H1 (cell line): Measurements from ENCODE around the gene TTC39A. TPM values are rescaled to one million over a fixed set of nuclear protein-coding genes. Genes with fewer than 3 reads are reported as not detected.

Experiments used
- CTCF ChIA-PET: fragments of 300-600 bp; sonication (Branson Sonifier 250); formaldehyde crosslinking; loops from one replicate; lab custom pipeline; 2021; ENCODE audit not compliant: partially characterized antibody; lab: Charles Lee
- POLR2A ChIA-PET: fragments of 300-600 bp; sonication (Branson Sonifier 250); formaldehyde crosslinking; loops from one replicate; lab custom pipeline; 2021; ENCODE audit warnings: inconsistent platforms; ENCODE audit not compliant: partially characterized antibody; lab: Charles Lee
- DNase-seq, 2 experiments: peaks; one replicate each; pipeline versions ENCODE4 v3.0.0 to v3.0.0-alpha.2; 2010 to 2022; ENCODE audit warnings: low spot score in 2 of 2, low read depth in 1 of 2, mixed read lengths in 1 of 2
- FAIRE-seq: peaks from 2 replicates; lab custom pipeline; 2011; peaks lifted over from hg19 to GRCh38; lab: Jason Lieb, UNC
- H2AFZ ChIP-seq: 2 replicates; pipeline ENCODE4 v1.8.1; 2012; ENCODE audit warnings: low read length, inconsistent platforms
- H2AK5ac ChIP-seq: 2 replicates; pipeline ENCODE4 v1.6.1; 2013; ENCODE audit warnings: low read depth, low read length
- H2BK120ac ChIP-seq: replicated peaks from 2 replicates; pipeline ENCODE3; 2013; ENCODE audit warnings: low read depth, low read length, inconsistent platforms
- H2BK12ac ChIP-seq: 2 replicates; pipeline ENCODE4 v1.6.1; 2013; ENCODE audit warnings: low read depth, low read length
- H2BK15ac ChIP-seq: 2 replicates; pipeline ENCODE4 v1.6.1; 2013; ENCODE audit warnings: low read length
- H2BK20ac ChIP-seq: 2 replicates; pipeline ENCODE4 v1.6.1; 2013; ENCODE audit warnings: low read length
- H2BK5ac ChIP-seq: 2 replicates; pipeline ENCODE4 v1.6.1; 2013; ENCODE audit warnings: low read depth, low read length
- H3K14ac ChIP-seq: 2 replicates; pipeline ENCODE4 v1.6.1; 2013; ENCODE audit warnings: inconsistent platforms; ENCODE audit not compliant: insufficient read length
- H3K18ac ChIP-seq: 2 replicates; pipeline ENCODE4 v1.6.1; 2013; ENCODE audit warnings: low read length; ENCODE audit errors: extremely low read depth
- H3K23ac ChIP-seq: 2 replicates; pipeline ENCODE4 v1.6.1; 2013; ENCODE audit warnings: inconsistent platforms; ENCODE audit not compliant: insufficient read length
- H3K23me2 ChIP-seq: 2 replicates; pipeline ENCODE4 v1.6.1; 2013; ENCODE audit warnings: low read depth, low read length
- H3K27ac ChIP-seq: 2 replicates; pipeline ENCODE4 v1.6.1; 2011; ENCODE audit warnings: low read depth, low read length, inconsistent platforms
- H3K27me3 ChIP-seq, 4 experiments: replicated peaks in 1 of 4; 1 replicate in 1 of 4; 2 replicates in 3 of 4; pipeline versions ENCODE4 v1.6.1 to v1.8.1; 2011 to 2013; ENCODE audit warnings: low read length in 3 of 4, mild to moderate bottlenecking in 3 of 4, inconsistent platforms in 2 of 4, mixed read lengths in 2 of 4, moderate library complexity in 1 of 4; ENCODE audit not compliant: control insufficient read depth in 3 of 4, insufficient read depth in 3 of 4; ENCODE audit errors: extremely low read depth in 1 of 4
- H3K36me3 ChIP-seq, 4 experiments: 2 replicates each; pipeline versions ENCODE4 v1.6.1 to v1.8.1; 2011 to 2013; ENCODE audit warnings: mild to moderate bottlenecking in 4 of 4, low read length in 3 of 4, moderate library complexity in 2 of 4, control low read depth in 1 of 4, inconsistent platforms in 1 of 4; ENCODE audit not compliant: insufficient read depth in 4 of 4, control insufficient read depth in 2 of 4
- H3K4ac ChIP-seq: replicated peaks from 2 replicates; pipeline ENCODE3; 2013; ENCODE audit warnings: low read length, low read depth, mixed read lengths, inconsistent platforms; ENCODE audit not compliant: insufficient read length
- H3K4me1 ChIP-seq, 4 experiments: replicated peaks in 1 of 4; 1 replicate in 1 of 4; 2 replicates in 3 of 4; pipeline versions ENCODE4 v1.6.1 to v1.8.1; 2011 to 2013; ENCODE audit warnings: low read length in 3 of 4, inconsistent platforms in 2 of 4, mixed read lengths in 1 of 4; ENCODE audit not compliant: insufficient read depth in 4 of 4, control insufficient read depth in 3 of 4
- H3K4me2 ChIP-seq, 2 experiments: 2 replicates each; pipeline versions ENCODE4 v1.6.1 to v1.8.1; 2011 to 2013; ENCODE audit warnings: low read depth in 2 of 2, low read length in 2 of 2, control low read depth in 1 of 2, inconsistent platforms in 1 of 2, mild to moderate bottlenecking in 1 of 2; ENCODE audit not compliant: insufficient read depth in 1 of 2
- H3K4me3 ChIP-seq, 4 experiments: fragments of 200-600, 300-600 bp in 1 of 4; sonication (generic), shearing (Covaris generic), sonication (Bioruptor Twin) in 1 of 4; 2 replicates each; pipeline versions ENCODE4 v1.5.1 to v1.8.1; 2011 to 2016; ENCODE audit warnings: low read length in 4 of 4, low read depth in 3 of 4, control low read depth in 2 of 4, inconsistent platforms in 2 of 4, mild to moderate bottlenecking in 2 of 4, mixed read lengths in 1 of 4, moderate library complexity in 1 of 4; ENCODE audit not compliant: insufficient read depth in 2 of 4; ENCODE audit errors: extremely low read depth in 1 of 4
- H3K56ac ChIP-seq: replicated peaks from 2 replicates; pipeline ENCODE3; 2013; ENCODE audit warnings: low read depth, mild to moderate bottlenecking, mixed read lengths, low read length, inconsistent platforms; ENCODE audit not compliant: insufficient read length
- H3K79me1 ChIP-seq: 2 replicates; pipeline ENCODE4 v1.6.1; 2013; ENCODE audit warnings: low read depth, low read length, control low read depth
- H3K79me2 ChIP-seq, 2 experiments: 2 replicates each; pipeline versions ENCODE4 v1.6.1 to v1.8.1; 2012 to 2013; ENCODE audit warnings: low read length in 2 of 2, mild to moderate bottlenecking in 2 of 2, inconsistent platforms in 1 of 2; ENCODE audit not compliant: insufficient read depth in 2 of 2, control insufficient read depth in 1 of 2
- H3K9ac ChIP-seq, 4 experiments: replicated peaks in 1 of 4; 1 replicate in 1 of 4; 2 replicates in 3 of 4; pipeline versions ENCODE4 v1.6.1 to v1.8.1; 2011 to 2013; ENCODE audit warnings: low read depth in 3 of 4, low read length in 3 of 4, control low read depth in 2 of 4, mild to moderate bottlenecking in 2 of 4, moderate library complexity in 2 of 4, inconsistent platforms in 1 of 4; ENCODE audit errors: extremely low read depth in 1 of 4
- H3K9me3 ChIP-seq, 2 experiments: 2 replicates each; pipeline versions ENCODE4 v1.6.1 to v1.8.1; 2012 to 2013; ENCODE audit warnings: mild to moderate bottlenecking in 2 of 2, moderate library complexity in 2 of 2, control low read depth in 1 of 2, inconsistent platforms in 1 of 2, low read depth in 1 of 2, low read length in 1 of 2, mixed read lengths in 1 of 2; ENCODE audit not compliant: insufficient read depth in 2 of 2
- H4K20me1 ChIP-seq, 2 experiments: replicated peaks in 1 of 2; 2 replicates each; pipeline versions ENCODE3 to v1.8.1; 2011 to 2013; ENCODE audit warnings: inconsistent platforms in 2 of 2, low read length in 2 of 2, mild to moderate bottlenecking in 1 of 2; ENCODE audit not compliant: insufficient read depth in 2 of 2, control insufficient read depth in 1 of 2
- H4K5ac ChIP-seq: 2 replicates; pipeline ENCODE4 v1.6.1; 2013; ENCODE audit warnings: low read length, low read depth, mixed read lengths, inconsistent platforms; ENCODE audit not compliant: insufficient read length
- H4K8ac ChIP-seq: 2 replicates; pipeline ENCODE4 v1.8.0; 2013; ENCODE audit warnings: mild to moderate bottlenecking, moderate library complexity, low read length, inconsistent platforms; ENCODE audit not compliant: insufficient read depth; ENCODE audit errors: extremely low read depth
- H4K91ac ChIP-seq: replicated peaks from 2 replicates; pipeline ENCODE3; 2013; ENCODE audit warnings: low read length, mixed read lengths, inconsistent platforms; ENCODE audit not compliant: insufficient read length
- POLR2A ChIP-seq, 2 experiments: IDR thresholded peaks; 1 replicate in 1 of 2; 2 replicates in 1 of 2; pipeline ENCODE4 v1.6.1; 2011; ENCODE audit warnings: low read depth in 2 of 2, low read length in 2 of 2, mild to moderate bottlenecking in 2 of 2; ENCODE audit errors: control extremely low read depth in 1 of 2
- WGBS, 2 experiments: shearing (Covaris generic) in 1 of 2; methylation state at CpG; one replicate each; pipeline versions ENCODE4 v1.1.6 to v1.1.7; 2013 to 2015; ENCODE audit warnings: low lambda C conversion rate in 2 of 2, mixed read lengths in 2 of 2, inconsistent platforms in 1 of 2, low coverage in 1 of 2, missing lambda C conversion rate in 1 of 2; ENCODE audit not compliant: insufficient replicate concordance in 2 of 2, insufficient coverage in 1 of 2, insufficient read length in 1 of 2; ENCODE audit errors: extremely low coverage in 1 of 2, missing lambda C conversion rate in 1 of 2; 5-methylcytosine and 5-hydroxymethylcytosine counted together
- polyA plus RNA-seq, 7 experiments: library from polyadenylated mRNA; depleted of rRNA in 3 of 7; stranded (reverse) in 5 of 7; unstranded in 2 of 7; fragments of >200 nt in 5 of 7; fragments of 200-250 nt in 2 of 7; gene quantifications; 1 replicate in 5 of 7; 2 replicates in 1 of 7; 4 replicates in 1 of 7; pipeline versions ENCODE4 v1.2.1 to v1.2.3, GENCODE V29; 2011 to 2013; ENCODE audit warnings: missing spikeins in 2 of 7, mixed read lengths in 2 of 7
- total RNA-seq: library from RNA; stranded (reverse); fragmentation: NEBNext Ultra II Directional; extraction: Animal tissue kit (Norgen Biotek cat#: 25700); gene quantifications from 2 replicates; pipeline ENCODE4 v1.2.1, GENCODE V29; 2021

Gene TTC39A
- total and polyA plus RNA-seq, 2 of the 8 experiments (the other 6 are each of a cell fraction or from before 2014, with no cell fraction given) = 5.5 to 5.8 TPM

DNA sequence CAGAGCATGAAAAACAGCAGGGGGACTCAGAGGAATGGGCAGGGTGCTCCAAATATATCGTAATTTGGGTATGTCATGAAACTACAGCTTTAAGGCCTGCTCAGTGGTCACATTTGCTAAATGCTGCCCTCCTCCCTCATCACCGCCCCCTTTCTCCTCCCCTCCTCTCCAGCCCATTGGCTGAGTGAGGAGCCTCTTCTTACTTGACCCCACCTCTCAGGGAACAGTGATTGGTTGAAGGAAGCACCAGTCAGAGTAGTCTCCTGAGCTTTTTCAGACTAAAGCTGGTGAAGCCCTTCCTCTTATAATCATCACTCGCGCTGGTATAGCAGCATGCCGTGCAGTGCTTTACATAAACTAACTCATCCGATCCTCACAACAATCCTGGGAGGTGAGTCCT is 10.0 kb upstream of the TTC39A start:
- Histone ChIP-seq H3K23ac (no peak overlapping the region), H4K91ac (no peak overlapping the region), H3K14ac (no peak overlapping the region), H3K27ac (no peak overlapping the region), H3K79me2 (no peaks in the 10 kb centered on the region), H2BK20ac (no peak overlapping the region), H3K79me1 (no peaks in the 10 kb centered on the region), H3K18ac (no peak overlapping the region), H2BK5ac (no peak overlapping the region), H3K4me1 (peaks cover 2 to 10% (median 6%) of the 10 kb centered on the region in 4 experiments; a peak in 6 of 7 replicates), H3K4me2 (no peak overlapping the region), H2BK15ac (no peak overlapping the region), H4K8ac (no peak overlapping the region), H3K9ac (no peak overlapping the region), H4K5ac (no peak overlapping the region), H4K20me1 (no peaks in the 10 kb centered on the region), H2BK12ac (no peak overlapping the region), H2AK5ac (no peak overlapping the region), H3K36me3 (no peaks in the 10 kb centered on the region), H3K56ac (no peak overlapping the region), H2BK120ac (no peak overlapping the region), H3K4me3 (no peak overlapping the region), H3K27me3 (peaks cover 3 to 19% (median 14%) of the 10 kb centered on the region in 4 experiments; a peak in 6 of 7 replicates), H3K9me3 (no peaks in the 10 kb centered on the region), H2AFZ (no peak overlapping the region), H3K4ac (no peak overlapping the region), H3K23me2 (peaks cover 5% of the 10 kb centered on the region; the same call in 1 of the 2 replicates)
- CTCF ChIA-PET = interaction anchor here (1.1 to 1.7 kb wide), 4 partner anchors 9 to 195 kb away, joined by 3 to 4 read pairs (median 4); no protein-coding TSS in a partner anchor
- WGBS, 2 experiments = 85% methylated on average over 6 of the region's 6 CpGs; no CpG with 5 or more reads in 1 of the 2 experiments
- TF ChIP-seq POLR2A (IDR thresholded peaks at IDR 0.05; ENCODE audit: control extremely low read depth in 1 of 2, low read depth in 2 of 2, low read length in 2 of 2) = no peak
- POLR2A ChIA-PET = no interaction called here
- DNase-seq (no peak), FAIRE-seq (no peak)
